Motor neuron (in vitro differentiated cells): Measurements from ENCODE around the gene GDPD5. TPM values are rescaled to one million over a fixed set of nuclear protein-coding genes. Genes with fewer than 3 reads are reported as not detected.
A peak's percentile ranks its signal among the peaks of the same experiment; 100 is the strongest.

ENCODE experiments used
- ATAC-seq, 8 experiments: fragments of 200-7000 bp; cut with Tn5 transposase; replicated peaks in 6 of 8; 2 replicates each; pipeline ENCODE4 v1.8.0; 2021; ENCODE audit warnings: mild to moderate bottlenecking in 8 of 8, moderate library complexity in 8 of 8
- H3K27ac ChIP-seq, 2 donors: fragments of 250-450 bp; sonication (Bioruptor Pico); 2 replicates each; pipeline ENCODE4 v1.9.0; 2021; ENCODE audit warnings: antibody characterized with exemption in 2 of 2, mild to moderate bottlenecking in 2 of 2, moderate library complexity in 1 of 2
- H3K4me1 ChIP-seq, 2 donors: fragments of 250-450 bp; sonication (Bioruptor Pico); replicated peaks in 1 of 2; 2 replicates each; pipeline ENCODE4 v1.6.1; 2021; ENCODE audit warnings: antibody characterized with exemption in 2 of 2, mild to moderate bottlenecking in 2 of 2, moderate library complexity in 1 of 2
- H3K4me3 ChIP-seq, 5 donors: fragments of 250-450 bp; sonication (Bioruptor Pico); 2 replicates each; pipeline ENCODE4 v1.9.0; 2021; ENCODE audit warnings: antibody characterized with exemption in 5 of 5, mild to moderate bottlenecking in 5 of 5, moderate library complexity in 4 of 5
- WGBS, 10 experiments: fragments of 450-650 bp; shearing (Covaris generic); methylation state at CpG; one replicate each; pipeline ENCODE4 v1.0.0; 2022; 5-methylcytosine and 5-hydroxymethylcytosine counted together
- in situ Hi-C, 9 experiments: fragments of 400-800 bp; cut with MboI; loops; one replicate each; pipeline ENCODE4 v1.15.0; 2021; ENCODE audit warnings: low sequenced_read_pairs in 9 of 9, low pct_unique_long_range_greater_than_20kb in 2 of 9; ENCODE audit not compliant: unreplicated experiment in 9 of 9
- total RNA-seq, 8 experiments: library from RNA; unstranded; fragments of 300-600 nt; gene quantifications; 2 replicates each; pipeline versions ENCODE4 v1.2.3 to v1.2.4, GENCODE V29; 2022

GDPD5 gene
- total RNA-seq, 8 experiments from 2014 or later: 3.2 to 28.2 (median 16.1) TPM

DNA sequence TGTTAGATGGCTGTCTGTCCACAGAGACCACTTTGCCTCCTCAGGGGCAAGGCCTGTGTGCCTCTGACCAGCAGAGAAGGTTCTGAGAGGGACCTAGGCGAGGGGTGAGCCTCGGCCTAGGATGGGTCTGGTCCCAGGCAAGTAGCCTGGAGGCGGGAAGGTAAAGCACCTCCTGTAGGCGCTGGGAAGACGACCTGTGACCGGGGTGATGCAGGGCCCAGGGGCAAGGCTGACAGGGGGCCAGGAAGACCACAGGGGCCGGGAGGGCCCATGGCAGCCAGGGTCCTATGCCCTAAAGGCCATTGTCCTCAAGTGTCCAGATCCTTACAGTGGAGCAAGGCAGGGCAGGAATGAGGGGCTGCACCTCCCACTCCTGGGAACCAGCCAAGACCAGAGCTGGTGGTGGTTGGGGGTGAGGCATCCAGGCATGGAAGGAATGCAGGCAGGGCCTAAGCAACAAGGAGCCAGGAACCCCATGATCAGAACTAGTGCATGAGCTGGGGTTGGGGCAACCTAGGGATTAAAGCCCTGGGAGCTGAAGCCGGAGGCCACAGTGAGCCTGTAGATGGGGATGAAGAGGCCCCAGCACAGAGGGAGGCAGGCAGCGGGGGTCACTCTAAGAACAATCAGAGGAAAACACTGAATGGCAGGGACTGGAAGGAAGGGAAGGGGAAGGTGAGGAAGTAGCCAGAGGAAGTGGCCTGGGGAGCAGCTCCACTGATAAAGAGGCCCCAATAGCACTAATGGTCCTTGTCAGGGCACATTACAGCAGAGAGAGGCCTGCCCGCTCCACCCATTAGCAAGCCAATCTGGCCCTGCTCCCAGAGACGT, 59.8 kb downstream of the GDPD5 start:
- no peak overlapping the region for H3K27ac ChIP-seq
- ATAC-seq: peak in 1 of 8 experiments; percentile 54
- peaks cover 22 to 27% of the 10 kb centered on the region in 2 donors for H3K4me1 ChIP-seq
- in situ Hi-C loops: no loop called here
- WGBS, 10 experiments: 40 to 86% (median 78%) methylated on average over 1 to 4 of the region's 11 CpGs; no CpG with 5 or more reads in 5 of the 10 experiments
- H3K4me3 ChIP-seq: no peak overlapping the region

DNA sequence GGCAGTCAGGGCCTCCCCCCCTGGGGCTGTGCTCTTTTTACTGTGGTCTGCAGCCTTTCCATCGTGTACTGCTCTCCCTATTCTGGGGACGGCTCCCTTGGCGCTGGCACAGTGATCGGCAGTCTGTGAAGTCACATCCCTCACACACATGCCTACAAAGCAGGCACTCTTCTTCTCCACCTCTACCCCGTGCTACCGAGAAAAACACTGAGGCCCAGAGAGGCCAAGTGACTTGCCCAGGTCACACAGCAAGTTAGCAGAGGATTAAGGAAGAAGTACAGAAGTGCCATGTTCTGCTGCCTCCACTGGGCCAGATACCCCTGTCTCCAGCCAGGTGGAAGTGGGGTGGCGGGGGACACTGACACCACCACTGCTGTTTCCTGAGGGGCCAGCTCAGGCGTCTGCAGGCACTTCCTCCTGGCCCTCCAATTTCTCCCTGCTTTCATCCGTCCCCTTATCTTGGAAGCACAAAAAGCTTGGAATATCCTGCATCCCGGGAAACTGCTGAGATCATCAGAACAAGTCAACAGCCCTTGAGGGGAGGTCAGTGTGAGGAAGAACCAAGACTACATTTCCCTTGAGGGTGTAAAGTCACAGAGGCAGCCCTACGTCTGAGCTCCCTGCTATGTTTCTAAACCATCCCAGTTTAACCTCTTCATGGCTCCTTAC, 62.5 kb downstream of the GDPD5 start:
- in situ Hi-C loops: no loop called here
- Histone ChIP-seq H3K4me1 (peaks cover 2 to 10% of the 10 kb centered on the region in 2 donors), H3K27ac (no peak overlapping the region), H3K4me3 (no peak overlapping the region)
- no peak for ATAC-seq
- 20 to 93% (median 80%) methylated on average over 1 to 6 of the region's 11 CpGs; no CpG with 5 or more reads in 3 of the 10 experiments for WGBS, 10 experiments

DNA sequence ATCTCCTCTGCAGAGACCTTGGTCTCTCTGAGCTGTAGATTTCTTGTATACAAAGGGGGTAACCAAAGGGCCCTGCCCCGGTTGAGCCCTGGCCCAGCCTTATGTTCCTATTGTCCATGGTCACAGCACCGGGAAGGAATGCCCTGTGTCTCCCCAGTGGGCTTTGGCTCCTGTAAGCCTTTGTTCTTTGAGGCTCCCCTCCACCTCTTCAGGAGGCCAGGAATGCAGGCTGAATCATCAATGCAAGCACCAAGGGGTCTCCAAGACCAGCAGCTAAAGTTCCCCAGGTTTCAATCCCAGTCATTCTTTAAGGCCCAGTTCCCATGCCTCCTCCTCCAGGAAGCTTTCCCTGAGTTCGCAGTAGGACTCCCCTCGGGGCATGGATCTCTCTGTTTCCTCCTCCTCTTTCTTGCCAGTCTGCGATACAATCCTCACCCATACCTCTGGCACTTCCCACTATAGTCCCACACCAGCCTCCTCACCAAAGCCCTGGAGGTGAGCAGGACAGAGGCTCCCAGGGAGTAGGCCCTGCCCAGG, 63.6 kb downstream of the GDPD5 start:
- 80% methylated on average over 1 of the region's 5 CpGs; no CpG with 5 or more reads in 9 of the 10 experiments for WGBS, 10 experiments
- no peak for ATAC-seq
- H3K4me1 ChIP-seq: peaks cover 0 to 8% of the 10 kb centered on the region in 2 donors
- in situ Hi-C loops: no loop called here
- H3K4me3 ChIP-seq: no peak overlapping the region
- no peak overlapping the region for H3K27ac ChIP-seq

DNA sequence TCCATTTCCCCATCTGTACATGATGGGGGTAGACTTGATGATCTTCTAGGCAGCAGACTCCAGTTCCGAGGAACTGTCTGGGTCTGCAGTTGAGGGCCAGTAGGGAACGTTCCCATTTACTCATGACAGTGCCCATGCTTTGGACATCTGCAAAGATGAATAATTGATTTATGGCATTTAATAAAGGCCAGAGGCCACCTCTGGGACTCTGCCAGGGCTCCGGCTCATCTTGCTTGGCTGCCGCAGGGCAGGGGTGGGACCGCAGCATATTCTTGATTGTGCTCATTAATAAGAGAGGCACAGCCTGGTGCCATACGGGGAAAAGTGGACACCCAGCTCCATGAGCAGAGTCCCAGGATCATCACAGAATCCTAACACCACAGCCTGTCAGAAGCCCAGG, 64.6 kb downstream of the GDPD5 start:
- peaks cover 0 to 4% of the 10 kb centered on the region in 2 donors for H3K4me1 ChIP-seq
- H3K27ac ChIP-seq: no peak overlapping the region
- in situ Hi-C loops: no loop called here
- WGBS, 10 experiments: 6 to 96% (median 60%) methylated on average over 1 to 5 of the region's 6 CpGs; no CpG with 5 or more reads in 3 of the 10 experiments
- peak in 3 of 8 experiments; percentile 75 to 87 (median 86) for ATAC-seq
- no peak overlapping the region for H3K4me3 ChIP-seq

DNA sequence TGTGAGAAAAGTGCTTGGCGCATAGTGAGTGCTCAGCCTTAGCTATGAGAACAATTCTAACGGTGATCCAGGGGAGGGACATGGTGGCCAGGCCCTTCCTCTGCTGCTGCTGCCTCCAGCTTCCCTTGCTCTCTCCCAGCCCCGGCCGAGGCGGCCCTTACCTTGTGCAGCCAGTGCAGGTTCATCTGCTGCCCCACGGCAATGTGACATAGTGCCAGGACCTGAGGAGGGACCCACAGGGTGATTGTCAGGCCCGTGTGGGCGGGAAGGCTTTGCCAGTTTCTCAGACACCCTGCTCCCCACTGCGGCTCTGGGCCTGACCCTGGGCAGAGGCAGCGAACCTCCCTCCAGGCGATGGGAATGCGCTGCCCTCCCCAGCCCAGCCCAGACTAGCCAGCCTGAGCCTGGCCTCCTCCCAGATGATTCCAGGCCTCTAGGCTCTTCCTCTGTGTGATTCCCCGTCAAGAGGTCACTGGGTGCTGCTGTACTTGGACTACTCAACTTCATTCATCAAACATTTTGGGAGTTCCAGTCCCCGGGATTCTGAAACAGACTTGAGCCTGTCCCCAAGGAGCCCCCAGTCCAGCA, 69.1 kb downstream of the GDPD5 start:
- no peak overlapping the region for H3K4me3 ChIP-seq
- H3K27ac ChIP-seq: no peak overlapping the region
- ATAC-seq: peak in 3 of 8 experiments; percentile 10 to 52 (median 26)
- no peaks in the 10 kb centered on the region for H3K4me1 ChIP-seq
- in situ Hi-C loops: no loop called here
- 0 to 90% (median 84%) methylated on average over 1 to 8 of the region's 14 CpGs; no CpG with 5 or more reads in 6 of the 10 experiments for WGBS, 10 experiments

DNA sequence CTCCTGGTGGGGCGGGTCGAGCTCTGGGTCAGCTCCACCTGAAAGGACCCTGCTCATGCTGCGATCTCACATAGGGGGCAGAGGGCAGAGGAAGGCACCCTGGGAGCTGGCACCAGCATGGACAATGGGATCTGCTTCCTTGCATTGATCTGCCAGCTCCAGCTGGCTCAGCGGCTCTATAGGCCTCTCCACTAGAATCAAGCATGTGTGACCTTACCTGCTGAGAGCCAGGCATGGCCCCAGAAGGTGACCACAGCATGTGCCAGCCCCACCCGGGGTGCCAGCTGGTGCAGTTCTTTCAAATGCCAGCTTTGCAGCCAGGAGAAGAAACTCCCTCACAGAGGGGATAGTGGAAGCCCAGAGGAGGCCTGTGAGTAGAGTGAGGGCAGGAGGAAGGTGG, 70.8 kb downstream of the GDPD5 start:
- H3K27ac ChIP-seq: no peak overlapping the region
- in situ Hi-C loops: no loop called here
- peak in 2 of 8 experiments; percentile 11 to 33 for ATAC-seq
- WGBS, 10 experiments: 72 to 100% (median 80%) methylated on average over 1 to 4 of the region's 5 CpGs; no CpG with 5 or more reads in 5 of the 10 experiments
- H3K4me1 ChIP-seq: no peaks in the 10 kb centered on the region
- no peak overlapping the region for H3K4me3 ChIP-seq

DNA sequence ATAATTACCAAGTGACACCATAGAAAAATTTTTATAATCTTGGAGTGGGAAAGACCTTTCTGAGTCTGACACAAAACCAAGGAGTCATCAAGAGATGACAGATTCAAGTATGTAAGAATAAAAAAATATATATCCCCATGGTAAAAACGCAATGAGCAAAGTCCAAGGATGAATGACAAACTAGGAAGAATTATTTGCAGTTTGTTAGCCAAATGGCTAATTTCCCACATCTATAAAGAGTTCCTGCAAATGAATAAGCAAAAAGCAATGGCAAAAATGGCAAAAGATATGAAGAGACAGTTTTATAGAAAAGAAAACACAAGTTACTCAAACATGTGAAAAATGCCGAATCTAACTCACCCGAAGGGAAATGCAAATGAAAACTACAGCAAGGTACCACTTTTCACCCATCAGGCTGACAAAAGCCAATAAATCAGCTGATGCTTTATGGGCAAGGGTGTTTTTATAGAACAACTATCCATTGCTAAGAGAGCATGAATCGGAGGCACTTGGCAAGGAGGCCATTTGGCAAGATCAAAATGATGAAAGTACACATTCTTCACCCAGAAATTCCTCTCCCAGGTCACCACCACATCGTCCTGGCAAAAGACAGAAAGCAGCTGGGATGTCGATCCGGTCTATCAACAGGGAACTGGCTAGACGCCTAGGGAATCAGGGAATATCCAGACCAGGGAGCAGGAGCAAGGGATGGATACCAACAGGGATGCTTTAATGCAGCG, 71.7 kb downstream of the GDPD5 start:
- Histone ChIP-seq H3K4me1 (no peaks in the 10 kb centered on the region), H3K27ac (no peak overlapping the region), H3K4me3 (no peak overlapping the region)
- in situ Hi-C loops: no loop called here
- 19 to 88% (median 74%) methylated on average over 4 to 9 of the region's 9 CpGs for WGBS, 10 experiments
- ATAC-seq: peak in 1 of 8 experiments; percentile 78

DNA sequence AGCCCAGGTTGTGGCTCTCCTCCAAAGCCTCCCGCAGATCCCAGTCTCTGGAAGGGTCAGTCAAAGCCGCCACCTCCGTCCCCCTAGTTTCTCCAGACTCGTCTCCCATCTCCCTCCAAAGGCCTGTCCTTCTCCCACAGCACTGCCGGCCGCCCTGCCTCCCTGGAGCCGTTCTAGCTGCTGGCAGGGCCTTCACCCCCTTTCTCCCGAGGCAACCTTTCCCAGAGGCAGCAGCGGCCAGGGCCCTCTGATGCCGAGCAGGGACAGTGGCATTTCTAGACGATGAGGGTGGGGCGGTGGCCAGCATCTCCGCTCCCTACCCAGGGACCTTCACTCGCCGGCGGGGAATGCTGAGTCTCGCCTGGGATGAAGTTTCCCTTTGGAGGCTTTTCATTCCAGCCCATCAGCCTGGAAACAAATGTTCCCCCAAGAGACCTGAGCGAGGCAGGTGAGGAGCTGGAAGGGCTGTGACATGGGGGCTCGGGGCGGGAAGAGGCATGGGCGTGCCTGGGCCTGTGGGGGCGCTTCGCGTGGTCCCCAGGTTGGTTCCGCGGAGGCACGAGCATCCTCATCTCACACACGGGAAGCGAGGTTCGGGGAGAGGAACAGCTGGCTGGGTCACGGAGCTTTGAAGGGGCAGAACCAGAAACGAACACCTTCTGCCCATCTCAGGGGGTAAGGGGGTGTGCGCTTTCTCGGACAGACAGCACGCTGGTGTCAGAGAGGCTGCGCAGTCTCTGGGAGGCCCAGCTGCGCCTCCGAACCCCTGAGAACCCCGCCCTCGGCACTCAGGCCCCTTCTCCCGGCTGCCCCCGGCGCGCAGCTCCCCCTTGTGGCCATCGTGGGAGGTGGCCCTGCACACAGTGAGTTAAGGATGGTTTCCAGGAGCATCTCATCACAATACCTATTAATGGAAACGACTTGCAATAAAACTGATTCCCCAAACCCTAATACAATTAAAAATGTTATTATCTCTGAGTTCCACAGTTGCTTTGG, 74.6 kb downstream of the GDPD5 start:
- Histone ChIP-seq H3K4me1 (no peaks in the 10 kb centered on the region), H3K27ac (no peak overlapping the region), H3K4me3 (no peak overlapping the region)
- WGBS, 10 experiments: 17 to 47% (median 20%) methylated on average over 1 to 3 of the region's 46 CpGs; no CpG with 5 or more reads in 7 of the 10 experiments
- peak in 2 of 8 experiments; percentile 20 to 34 for ATAC-seq
- in situ Hi-C loops: no loop called here

DNA sequence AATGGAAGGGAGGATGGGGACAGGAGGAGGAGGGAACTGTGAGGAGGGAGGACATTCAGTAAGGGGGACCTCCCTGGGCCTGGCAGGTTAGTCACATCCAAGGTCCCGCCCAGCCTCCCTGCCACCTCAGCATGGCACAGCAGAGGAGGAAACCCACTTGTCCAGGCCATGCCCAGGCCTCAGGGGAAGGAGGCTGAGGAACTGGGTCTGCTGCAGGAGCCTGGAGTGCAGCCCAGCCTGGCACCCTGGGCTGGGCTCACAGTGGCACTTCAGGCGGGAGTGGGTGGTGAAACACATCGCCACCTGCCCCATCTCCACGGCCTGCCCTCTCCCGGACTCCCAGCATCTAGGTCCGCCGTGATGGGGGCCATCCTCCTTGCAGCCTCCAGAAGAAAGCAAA, 75.5 kb downstream of the GDPD5 start:
- 67 to 90% methylated on average over 1 to 2 of the region's 7 CpGs; no CpG with 5 or more reads in 8 of the 10 experiments for WGBS, 10 experiments
- no peak for ATAC-seq
- in situ Hi-C loops: no loop called here
- no peak overlapping the region for H3K4me3 ChIP-seq
- no peak overlapping the region for H3K27ac ChIP-seq
- H3K4me1 ChIP-seq: no peaks in the 10 kb centered on the region

DNA sequence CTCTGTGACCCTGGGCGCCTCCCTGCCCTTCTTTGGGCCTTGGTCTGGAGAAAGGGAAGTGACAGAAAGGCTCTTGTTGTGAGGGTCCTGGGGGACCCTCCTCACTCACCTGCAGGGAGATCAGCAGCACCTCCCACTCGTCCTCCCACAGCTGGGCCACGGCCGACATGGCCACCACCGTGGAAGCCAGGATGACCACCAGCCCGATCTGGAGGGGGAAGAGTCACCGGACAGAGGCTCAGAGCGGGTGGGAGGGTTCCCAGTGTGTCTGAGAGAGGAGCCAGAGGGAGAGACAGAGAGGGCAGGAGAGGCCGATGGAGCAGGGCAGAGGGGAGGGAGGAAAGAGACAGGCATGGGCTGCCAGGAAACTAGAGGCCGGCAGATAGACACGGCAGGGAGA, 76.0 kb downstream of the GDPD5 start:
- Histone ChIP-seq H3K4me3 (no peak overlapping the region), H3K4me1 (no peaks in the 10 kb centered on the region), H3K27ac (no peak overlapping the region)
- 63 to 100% (median 77%) methylated on average over 1 to 5 of the region's 11 CpGs; no CpG with 5 or more reads in 6 of the 10 experiments for WGBS, 10 experiments
- ATAC-seq: no peak
- in situ Hi-C loops: loop anchor here in 5 of 9 experiments (5.0 to 10.0 kb wide), 2 partner anchors 83 to 85 kb away; no protein-coding TSS in a partner anchor

DNA sequence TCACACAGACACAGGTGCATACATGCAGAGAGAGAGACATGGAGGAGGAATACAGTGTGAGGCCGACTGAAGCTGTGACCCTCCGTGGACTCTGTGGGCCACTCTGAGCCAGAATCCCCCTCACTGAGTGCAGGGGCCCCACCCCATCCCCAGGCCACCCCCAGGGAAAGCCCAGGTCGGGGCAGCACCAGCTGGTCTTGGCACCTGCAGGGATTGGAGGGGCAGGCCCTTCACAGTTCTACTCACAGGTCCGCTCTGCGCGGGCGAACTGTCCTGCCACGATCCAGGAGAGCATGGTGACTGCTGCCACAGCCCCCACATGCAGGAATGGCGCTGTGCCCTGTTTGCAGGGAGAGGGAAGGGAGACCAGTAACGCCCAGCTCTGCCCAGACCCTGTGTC, 76.5 kb downstream of the GDPD5 start:
- Histone ChIP-seq H3K27ac (no peak overlapping the region), H3K4me3 (no peak overlapping the region), H3K4me1 (no peaks in the 10 kb centered on the region)
- ATAC-seq: no peak
- in situ Hi-C loops: loop anchor here in 5 of 9 experiments (5.0 to 10.0 kb wide), 2 partner anchors 83 to 86 kb away; no protein-coding TSS in a partner anchor
- 80 to 95% methylated on average over 3 to 4 of the region's 10 CpGs; no CpG with 5 or more reads in 8 of the 10 experiments for WGBS, 10 experiments
